HFFc6 (cell line): Measurements from ENCODE around the gene EIF4G1. TPM values are rescaled to one million over a fixed set of nuclear protein-coding genes. Genes with fewer than 3 reads are reported as not detected.

Experiments
- DNase-seq: peaks from one replicate; pipeline ENCODE4 v3.0.0-alpha.2; 2018
- H3K27ac Mint-ChIP-seq: 2 replicates; pipeline ENCODE4 v1.8.0; 2020; ENCODE audit warnings: mild to moderate bottlenecking, mixed read lengths
- H3K27me3 Mint-ChIP-seq: 2 replicates; pipeline ENCODE4 v1.8.0; 2021; ENCODE audit warnings: mild to moderate bottlenecking, moderate library complexity, mixed read lengths; ENCODE audit not compliant: insufficient read depth
- H3K36me3 Mint-ChIP-seq: 2 replicates; pipeline ENCODE4 v1.8.0; 2021; ENCODE audit warnings: low read depth, mixed read lengths
- H3K4me1 Mint-ChIP-seq: 2 replicates; pipeline ENCODE4 v1.8.0; 2020; ENCODE audit warnings: low read depth, mixed read lengths
- H3K4me3 Mint-ChIP-seq: 2 replicates; pipeline ENCODE4 v1.8.0; 2020; ENCODE audit warnings: mild to moderate bottlenecking, moderate library complexity, mixed read lengths
- H3K9me3 Mint-ChIP-seq: 2 replicates; pipeline ENCODE4 v1.8.0; 2020; ENCODE audit warnings: mild to moderate bottlenecking, mixed read lengths
- total RNA-seq, 6 experiments: library from RNA; stranded (reverse); fragmentation: NEBNext Ultra II Directional; extraction: Animal tissue kit (Norgen Biotek cat#: 25700); gene quantifications; 2 replicates in 1 of 6; 3 replicates in 5 of 6; pipeline ENCODE4 v1.2.3, GENCODE V29; 2021
- TF ChIP-seq, protein P1 (sequence below): fragments of 200-600 bp; sonication (generic); IDR thresholded peaks from 2 replicates; pipeline ENCODE4 v1.5.0; 2021; ENCODE audit warnings: antibody characterized with exemption, mild to moderate bottlenecking

Gene EIF4G1
- total RNA-seq, 6 experiments from 2014 or later: 522 to 605 (median 559) TPM

DNA sequence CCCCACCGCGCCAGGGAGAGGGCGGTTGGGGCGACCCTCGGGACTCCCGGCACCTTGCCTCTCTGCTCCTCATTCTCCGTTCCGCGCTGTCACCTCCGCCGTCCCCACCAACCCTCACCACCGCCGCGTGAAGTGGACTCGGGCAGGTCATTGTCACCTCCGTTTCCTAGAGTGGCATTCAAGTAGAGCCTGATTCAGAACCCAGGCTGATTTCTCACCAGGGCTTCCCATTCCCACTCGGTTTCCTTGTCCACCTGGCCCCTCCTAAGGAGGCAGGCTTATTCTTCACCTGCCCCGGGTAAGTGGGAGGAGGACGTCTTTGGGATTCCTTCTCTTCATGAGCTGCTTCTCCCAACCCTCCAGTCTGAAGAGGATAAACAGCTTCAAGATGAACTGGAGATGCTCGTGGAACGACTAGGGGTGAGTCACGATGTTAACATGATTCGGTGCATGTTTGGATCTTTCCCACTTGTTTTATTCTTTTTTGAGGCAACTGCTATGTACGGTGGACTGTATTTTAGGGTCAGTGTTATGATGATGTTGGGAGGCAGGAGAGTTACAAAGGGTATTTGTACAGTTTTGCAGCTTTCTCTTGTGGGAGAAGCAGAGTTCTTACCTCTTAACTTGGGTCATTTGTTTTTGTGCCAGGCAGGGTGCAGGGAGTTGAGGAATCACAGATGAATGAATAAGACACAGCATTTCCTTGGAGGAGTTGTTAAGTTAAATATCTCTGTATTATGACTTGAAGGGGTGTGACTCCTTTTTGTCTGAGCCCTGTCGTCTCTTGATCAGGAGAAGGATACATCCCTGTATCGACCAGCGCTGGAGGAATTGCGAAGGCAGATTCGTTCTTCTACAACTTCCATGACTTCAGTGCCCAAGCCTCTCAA is 14.7 kb upstream of the EIF4G1 start:
- H3K27ac Mint-ChIP-seq: peak overlapping the region; percentile 83
- peak overlapping the region; percentile 93 for H3K4me3 Mint-ChIP-seq
- H3K36me3 Mint-ChIP-seq: peaks cover 32% of the 10 kb centered on the region

DNA sequence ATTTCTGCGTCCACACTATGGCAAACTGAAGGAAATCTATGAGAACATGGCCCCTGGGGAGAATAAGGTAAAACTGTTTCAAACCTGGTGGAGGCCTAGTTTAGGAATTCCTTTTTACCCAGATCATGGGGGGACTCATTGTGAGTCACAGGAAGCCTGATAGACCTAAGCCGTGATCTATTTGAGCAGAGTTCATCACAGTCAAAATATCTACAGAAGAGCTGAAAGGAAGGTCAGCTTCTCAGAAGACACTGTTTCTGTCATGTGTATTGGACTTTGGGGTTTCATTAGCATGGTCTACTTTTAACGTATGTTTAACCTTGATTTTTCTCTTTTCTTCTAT is 14.1 kb upstream of the EIF4G1 start:
- Mint-ChIP-seq H3K36me3 (peaks cover 32% of the 10 kb centered on the region), H3K4me1 (peaks cover 40% of the 10 kb centered on the region), H3K4me3 (peak overlapping the region; percentile 93), H3K9me3 (no peaks in the 10 kb centered on the region), H3K27me3 (peaks cover 5% of the 10 kb centered on the region), H3K27ac (peak overlapping the region; percentile 83)
- TF ChIP-seq, protein P1, sequence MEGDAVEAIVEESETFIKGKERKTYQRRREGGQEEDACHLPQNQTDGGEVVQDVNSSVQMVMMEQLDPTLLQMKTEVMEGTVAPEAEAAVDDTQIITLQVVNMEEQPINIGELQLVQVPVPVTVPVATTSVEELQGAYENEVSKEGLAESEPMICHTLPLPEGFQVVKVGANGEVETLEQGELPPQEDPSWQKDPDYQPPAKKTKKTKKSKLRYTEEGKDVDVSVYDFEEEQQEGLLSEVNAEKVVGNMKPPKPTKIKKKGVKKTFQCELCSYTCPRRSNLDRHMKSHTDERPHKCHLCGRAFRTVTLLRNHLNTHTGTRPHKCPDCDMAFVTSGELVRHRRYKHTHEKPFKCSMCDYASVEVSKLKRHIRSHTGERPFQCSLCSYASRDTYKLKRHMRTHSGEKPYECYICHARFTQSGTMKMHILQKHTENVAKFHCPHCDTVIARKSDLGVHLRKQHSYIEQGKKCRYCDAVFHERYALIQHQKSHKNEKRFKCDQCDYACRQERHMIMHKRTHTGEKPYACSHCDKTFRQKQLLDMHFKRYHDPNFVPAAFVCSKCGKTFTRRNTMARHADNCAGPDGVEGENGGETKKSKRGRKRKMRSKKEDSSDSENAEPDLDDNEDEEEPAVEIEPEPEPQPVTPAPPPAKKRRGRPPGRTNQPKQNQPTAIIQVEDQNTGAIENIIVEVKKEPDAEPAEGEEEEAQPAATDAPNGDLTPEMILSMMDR: no peak
- DNase-seq: peak; percentile 49

More for the DNA sequence above, 14.7 kb upstream of the EIF4G1 start:
- H3K9me3 Mint-ChIP-seq: no peaks in the 10 kb centered on the region
- TF ChIP-seq, protein P1: no peak
- H3K27me3 Mint-ChIP-seq: peaks cover 6% of the 10 kb centered on the region
- peaks cover 40% of the 10 kb centered on the region for H3K4me1 Mint-ChIP-seq
- DNase-seq: peak; percentile 55

DNA sequence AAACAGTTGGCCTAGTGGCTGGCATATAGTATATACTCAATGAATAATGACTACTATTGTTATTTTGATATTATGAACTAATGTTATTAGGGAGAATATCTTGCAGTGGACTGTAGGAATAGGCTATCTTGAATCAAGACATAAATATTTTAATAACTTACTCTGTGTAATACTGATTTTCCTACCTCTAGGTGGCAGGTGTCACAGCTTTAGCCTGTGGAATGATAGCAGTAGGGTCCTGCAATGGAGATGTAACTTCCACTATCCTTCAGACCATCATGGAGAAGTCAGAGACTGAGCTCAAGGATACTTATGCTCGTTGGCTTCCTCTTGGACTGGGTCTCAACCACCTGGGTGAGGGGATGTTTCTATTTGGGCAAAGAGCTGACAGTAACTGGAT is 8.8 kb upstream of the EIF4G1 start:
- Mint-ChIP-seq H3K36me3 (peaks cover 64% of the 10 kb centered on the region), H3K4me1 (peaks cover 32% of the 10 kb centered on the region), H3K27me3 (no peaks in the 10 kb centered on the region; the same call in 1 of the 2 replicates), H3K4me3 (no peak overlapping the region), H3K27ac (no peak overlapping the region), H3K9me3 (no peaks in the 10 kb centered on the region)
- TF ChIP-seq, protein P1: peak; percentile 71
- DNase-seq: peak; percentile 23

DNA sequence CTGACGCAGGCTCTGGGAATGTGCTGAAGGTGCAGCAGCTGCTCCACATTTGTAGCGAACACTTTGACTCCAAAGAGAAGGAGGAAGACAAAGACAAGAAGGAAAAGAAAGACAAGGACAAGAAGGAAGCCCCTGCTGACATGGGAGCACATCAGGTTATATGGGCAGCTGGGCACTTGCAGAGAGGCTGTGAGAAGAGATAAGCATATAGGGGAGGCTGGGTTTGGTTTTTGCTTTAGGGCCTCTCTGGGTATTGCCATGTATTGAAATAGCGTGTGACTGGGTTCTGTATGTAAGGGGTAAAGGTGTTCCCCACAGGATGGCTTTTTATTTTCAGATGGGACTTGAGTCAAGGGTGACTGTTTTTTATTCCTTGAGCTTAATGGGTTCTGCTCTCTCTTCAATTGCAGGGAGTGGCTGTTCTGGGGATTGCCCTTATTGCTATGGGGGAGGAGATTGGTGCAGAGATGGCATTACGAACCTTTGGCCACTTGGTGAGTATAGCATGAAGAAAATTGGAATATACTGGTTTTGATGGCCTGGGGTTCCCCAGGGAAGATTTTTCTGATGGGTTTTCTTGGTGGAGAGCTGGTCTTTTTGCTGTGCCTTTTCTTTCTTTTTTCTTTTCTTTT is 7.9 kb upstream of the EIF4G1 start:
- TF ChIP-seq, protein P1: no peak
- Mint-ChIP-seq H3K36me3 (peaks cover 58% of the 10 kb centered on the region), H3K9me3 (no peaks in the 10 kb centered on the region), H3K4me1 (peaks cover 27% of the 10 kb centered on the region), H3K27ac (no peak overlapping the region; the same call in none of the 2 replicates), H3K4me3 (no peak overlapping the region), H3K27me3 (no peaks in the 10 kb centered on the region; the same call in 1 of the 2 replicates)
- no peak for DNase-seq

DNA sequence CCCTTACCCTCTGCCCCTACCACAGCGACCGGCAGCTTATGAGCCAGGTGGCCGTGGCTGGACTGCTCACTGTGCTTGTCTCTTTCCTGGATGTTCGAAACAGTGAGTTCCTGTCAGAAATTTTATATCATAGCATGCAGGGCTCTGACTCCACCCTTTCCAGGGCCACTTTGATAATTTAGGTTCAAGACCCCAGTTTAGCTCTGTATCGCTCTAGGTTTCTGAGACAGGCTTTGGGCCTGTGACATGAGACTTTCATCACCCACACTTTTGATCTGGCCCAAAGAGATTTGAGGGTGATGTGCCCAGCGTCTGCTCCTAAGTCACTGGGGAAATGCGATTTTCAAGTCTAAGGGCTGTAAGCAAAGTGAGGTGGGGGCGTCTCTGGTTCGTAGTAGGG is 6.5 kb upstream of the EIF4G1 start:
- TF ChIP-seq, protein P1: no peak
- Mint-ChIP-seq H3K27ac (no peak overlapping the region), H3K4me1 (peaks cover 13% of the 10 kb centered on the region), H3K36me3 (peaks cover 53% of the 10 kb centered on the region), H3K4me3 (no peak overlapping the region), H3K27me3 (no peaks in the 10 kb centered on the region; the same call in 1 of the 2 replicates), H3K9me3 (no peaks in the 10 kb centered on the region)
- no peak for DNase-seq
